ENCODE data around the gene FILIP1L. TPM values are rescaled to one million over a fixed set of nuclear protein-coding genes. Genes with fewer than 3 reads are reported as not detected.
A peak's percentile ranks its signal among the peaks of the same experiment; 100 is the strongest.

FILIP1L gene
- polyA plus RNA-seq, 1 of the 3 experiments (the other 2 are of a cell fraction) = 26.8 TPM

- H3K4me3 ChIP-seq (ENCODE audit: low read depth in 2 of 2, low read length in 1 of 2) = no peak overlapping the region
- peaks cover 7 to 10% of the 10 kb centered on the region in 2 experiments; a peak in 2 of 4 replicates for H3K4me1 ChIP-seq (ENCODE audit: control insufficient read depth in 1 of 2, insufficient read depth in 2 of 2, low read depth in 1 of 2, low read length in 1 of 2)
- H3K36me3 ChIP-seq (replicated peaks in 1 of 2; ENCODE audit: control insufficient read depth in 1 of 2, insufficient read depth in 2 of 2, low read length in 1 of 2) = no peaks in the 10 kb centered on the region
- H3F3A ChIP-seq (replicated peaks; ENCODE audit: insufficient read depth) = peaks cover 8% of the 10 kb centered on the region
- H3K4me2 ChIP-seq = no peak overlapping the region
- TF ChIP-seq PBX3 (IDR thresholded peaks at IDR 0.05) (no peak), ELF1 (IDR thresholded peaks at IDR 0.05) (no peak), TCF12 (IDR thresholded peaks at IDR 0.05) (no peak), JUND (IDR thresholded peaks at IDR 0.05) (no peak)
- H3K9ac ChIP-seq = no peak overlapping the region
- no peaks in the 10 kb centered on the region for H3K9me3 ChIP-seq
- H2AFZ ChIP-seq (ENCODE audit: low read depth) = no peak overlapping the region
- H3K27me3 ChIP-seq (ENCODE audit: insufficient read depth) = no peaks in the 10 kb centered on the region
- no peaks in the 10 kb centered on the region for H3K9me2 ChIP-seq
- WGBS (ENCODE audit: low lambda C conversion rate) = 97% methylated on average over 2 of the region's 2 CpGs
- no peak overlapping the region for H3K27ac ChIP-seq (ENCODE audit: low read depth in 2 of 2, low read length in 1 of 2)
- ChIA-PET CTCF (interaction anchor here (1.0 to 1.2 kb wide), 2 partner anchors 29 to 190 kb away, joined by 3 to 4 read pairs; no protein-coding TSS in a partner anchor), POLR2A (no interaction called here)
- H4K20me1 ChIP-seq (ENCODE audit: insufficient read depth) = no peaks in the 10 kb centered on the region
- no peak for DNase-seq
- H3K79me2 ChIP-seq (ENCODE audit: insufficient read depth) = peaks cover 17% of the 10 kb centered on the region
These were observed 235.0 kb downstream of the FILIP1L start for GRCh38 chr3:99879275-99879674.

GRCh38 chr3:99878005-99878404 lies 236.3 kb downstream of the FILIP1L start:
- DNase-seq = no peak
- H3K36me3 ChIP-seq (replicated peaks in 1 of 2; ENCODE audit: control insufficient read depth in 1 of 2, insufficient read depth in 2 of 2, low read length in 1 of 2) = no peaks in the 10 kb centered on the region
- no peaks in the 10 kb centered on the region for H3K9me2 ChIP-seq
- H3K4me1 ChIP-seq (ENCODE audit: control insufficient read depth in 1 of 2, insufficient read depth in 2 of 2, low read depth in 1 of 2, low read length in 1 of 2) = peaks cover 8 to 10% of the 10 kb centered on the region in 2 experiments; a peak in 2 of 4 replicates
- 100% methylated on average over 1 of the region's 1 CpG for WGBS (ENCODE audit: low lambda C conversion rate)
- no peaks in the 10 kb centered on the region for H4K20me1 ChIP-seq (ENCODE audit: insufficient read depth)
- ChIA-PET CTCF (interaction anchor here (1.0 to 1.2 kb wide), 3 partner anchors 10 to 191 kb away, joined by 4 read pairs; no protein-coding TSS in a partner anchor), POLR2A (no interaction called here)
- no peaks in the 10 kb centered on the region for H3K27me3 ChIP-seq (ENCODE audit: insufficient read depth)
- no peaks in the 10 kb centered on the region for H3K9me3 ChIP-seq
- peak overlapping the region in 1 of 2 experiments; percentile 85; a peak in 3 of 4 replicates for H3K27ac ChIP-seq (ENCODE audit: low read depth in 2 of 2, low read length in 1 of 2)
- H3K9ac ChIP-seq = peak overlapping the region; percentile 97; the same call in 1 of the 2 replicates
- peaks cover 30% of the 10 kb centered on the region for H3K79me2 ChIP-seq (ENCODE audit: insufficient read depth)
- no peak overlapping the region for H2AFZ ChIP-seq (ENCODE audit: low read depth)
- peaks cover 8% of the 10 kb centered on the region for H3F3A ChIP-seq (replicated peaks; ENCODE audit: insufficient read depth)
- no peak overlapping the region for H3K4me3 ChIP-seq (ENCODE audit: low read depth in 2 of 2, low read length in 1 of 2)
- H3K4me2 ChIP-seq = 0 out of 2 replicates have a peak overlapping the region, but pooled peaks have one; percentile 85
- TF ChIP-seq NFIC (IDR thresholded peaks at IDR 0.05; ENCODE audit: borderline replicate concordance) (peak; percentile 28; the same call in 1 of the 2 replicates), YY1 (IDR thresholded peaks at IDR 0.05; ENCODE audit: low read depth) (no peak), RFX5 (IDR thresholded peaks at IDR 0.05; ENCODE audit: low read length) (no peak), JUND (IDR thresholded peaks at IDR 0.05) (peak; percentile 79), GATA2 (CRISPR knock-in tag; IDR thresholded peaks at IDR 0.05) (no peak), TCF12 (IDR thresholded peaks at IDR 0.05) (peak; percentile 49), CHD2 (IDR thresholded peaks at IDR 0.05; ENCODE audit: low read length, partially characterized antibody) (no peak), FOXM1 (IDR thresholded peaks at IDR 0.05; ENCODE audit: low read depth) (no peak), MEF2A (IDR thresholded peaks at IDR 0.05; ENCODE audit: borderline replicate concordance, low read depth) (no peak), TAF1 (IDR thresholded peaks at IDR 0.05; ENCODE audit: borderline replicate concordance, low read depth, low read length) (no peak), EP300 (IDR thresholded peaks at IDR 0.05; ENCODE audit: borderline replicate concordance in 1 of 2, low read depth in 1 of 2, low read length in 1 of 2) (peak in 1 of 2 experiments; percentile 45; a peak in 1 of 4 replicates), POLR2AphosphoS5 (IDR thresholded peaks at IDR 0.05; ENCODE audit: low read depth, low read length) (peak; percentile 29; the same call in 1 of the 2 replicates), RXRA (IDR thresholded peaks at IDR 0.05; ENCODE audit: borderline replicate concordance, low read depth) (no peak), FOXJ3 (CRISPR knock-in tag; IDR thresholded peaks at IDR 0.05) (no peak), SIN3A (IDR thresholded peaks at IDR 0.05; ENCODE audit: borderline replicate concordance, low read depth, low read length) (no peak), MXI1 (IDR thresholded peaks at IDR 0.05; ENCODE audit: low read depth, low read length) (no peak), TEAD4 (IDR thresholded peaks at IDR 0.05; ENCODE audit: borderline replicate concordance, insufficient read depth) (no peak), FOSL2 (IDR thresholded peaks at IDR 0.05; ENCODE audit: borderline replicate concordance, low read depth) (peak; percentile 81), SMC3 (IDR thresholded peaks at IDR 0.05; ENCODE audit: low read depth, low read length) (no peak), IRF3 (IDR thresholded peaks at IDR 0.05; ENCODE audit: low read depth, low read length) (no peak), RAD21 (IDR thresholded peaks at IDR 0.05; ENCODE audit: low read length) (no peak)
- TF ChIP-seq, protein P1, sequence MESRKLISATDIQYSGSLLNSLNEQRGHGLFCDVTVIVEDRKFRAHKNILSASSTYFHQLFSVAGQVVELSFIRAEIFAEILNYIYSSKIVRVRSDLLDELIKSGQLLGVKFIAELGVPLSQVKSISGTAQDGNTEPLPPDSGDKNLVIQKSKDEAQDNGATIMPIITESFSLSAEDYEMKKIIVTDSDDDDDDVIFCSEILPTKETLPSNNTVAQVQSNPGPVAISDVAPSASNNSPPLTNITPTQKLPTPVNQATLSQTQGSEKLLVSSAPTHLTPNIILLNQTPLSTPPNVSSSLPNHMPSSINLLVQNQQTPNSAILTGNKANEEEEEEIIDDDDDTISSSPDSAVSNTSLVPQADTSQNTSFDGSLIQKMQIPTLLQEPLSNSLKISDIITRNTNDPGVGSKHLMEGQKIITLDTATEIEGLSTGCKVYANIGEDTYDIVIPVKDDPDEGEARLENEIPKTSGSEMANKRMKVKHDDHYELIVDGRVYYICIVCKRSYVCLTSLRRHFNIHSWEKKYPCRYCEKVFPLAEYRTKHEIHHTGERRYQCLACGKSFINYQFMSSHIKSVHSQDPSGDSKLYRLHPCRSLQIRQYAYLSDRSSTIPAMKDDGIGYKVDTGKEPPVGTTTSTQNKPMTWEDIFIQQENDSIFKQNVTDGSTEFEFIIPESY (IDR thresholded peaks at IDR 0.05; ENCODE audit: borderline replicate concordance, low read depth) = no peak
- TF ChIP-seq, protein P2, sequence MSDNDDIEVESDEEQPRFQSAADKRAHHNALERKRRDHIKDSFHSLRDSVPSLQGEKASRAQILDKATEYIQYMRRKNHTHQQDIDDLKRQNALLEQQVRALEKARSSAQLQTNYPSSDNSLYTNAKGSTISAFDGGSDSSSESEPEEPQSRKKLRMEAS (IDR thresholded peaks at IDR 0.05; ENCODE audit: low read depth) = no peak

Measured in SK-N-SH (cell line).